Neural cell (in vitro differentiated cells): ENCODE measurements around the gene C6orf141. TPM values are rescaled to one million over a fixed set of nuclear protein-coding genes. Genes with fewer than 3 reads are reported as not detected.
"Not testable (repeated sequence)": the region's sequence is repeated elsewhere in the genome, so short reads cannot be mapped to it uniquely, and the experiment has no call there.

ENCODE experiments used
- H2AFZ ChIP-seq: fragments of 200-600, 300-800 bp; sonication (generic), shearing (Covaris generic); 2 replicates; pipeline ENCODE4 v1.6.0; 2014; ENCODE audit warnings: low read depth, mild to moderate bottlenecking, antibody characterized with exemption, low read length, moderate library complexity
- H3F3A ChIP-seq: fragments of 200-600 bp; shearing (Covaris generic); 2 replicates; pipeline ENCODE4 v1.6.1; 2016; ENCODE audit warnings: mild to moderate bottlenecking, moderate library complexity, mixed read lengths, antibody characterized with exemption, low read length; ENCODE audit not compliant: insufficient read depth, poor library complexity, severe bottlenecking
- H3K27ac ChIP-seq: fragments of 200-600, 300-800 bp; sonication (generic), shearing (Covaris generic); 2 replicates; pipeline ENCODE4 v1.5.1; 2014; ENCODE audit warnings: mild to moderate bottlenecking, low read length, moderate library complexity
- H3K27me3 ChIP-seq: fragments of 300-800, 200-600 bp; sonication (generic), shearing (Covaris generic); 2 replicates; pipeline ENCODE4 v1.6.0; 2014; ENCODE audit warnings: mild to moderate bottlenecking, low read depth, low read length, moderate library complexity; ENCODE audit not compliant: insufficient read depth
- H3K36me3 ChIP-seq: fragments of 300-800, 200-600 bp; sonication (generic), shearing (Covaris generic); 2 replicates; pipeline ENCODE4 v1.5.1; 2014; ENCODE audit warnings: mild to moderate bottlenecking, antibody characterized with exemption, low read length, moderate library complexity; ENCODE audit not compliant: insufficient read depth
- H3K4me2 ChIP-seq: fragments of 300-800, 200-600 bp; sonication (generic), shearing (Covaris generic); 2 replicates; pipeline ENCODE4 v1.6.0; 2014; ENCODE audit warnings: mild to moderate bottlenecking, low read length
- H3K4me3 ChIP-seq: fragments of 300-800, 200-600 bp; sonication (generic), shearing (Covaris generic); 2 replicates; pipeline ENCODE4 v1.5.1; 2014; ENCODE audit warnings: mild to moderate bottlenecking, low read length, moderate library complexity
- H3K79me2 ChIP-seq: fragments of 200-600 bp; shearing (Covaris generic); replicated peaks from 2 replicates; pipeline ENCODE4 v1.6.0; 2014; ENCODE audit warnings: mild to moderate bottlenecking, low read length, moderate library complexity; ENCODE audit not compliant: insufficient read depth
- H3K9ac ChIP-seq: fragments of 300-800, 200-600 bp; sonication (generic), shearing (Covaris generic); 2 replicates; pipeline ENCODE4 v1.6.1; 2016; ENCODE audit warnings: mild to moderate bottlenecking, low read length, mixed read lengths
- H3K9me2 ChIP-seq: fragments of 200-600 bp; shearing (Covaris generic); 2 replicates; pipeline ENCODE4 v1.6.1; 2016; ENCODE audit warnings: mild to moderate bottlenecking, low read length, mixed read lengths; ENCODE audit not compliant: insufficient read depth
- H3K9me3 ChIP-seq: fragments of 200-600, 300-800 bp; sonication (generic), shearing (Covaris generic); 2 replicates; pipeline ENCODE4 v1.6.1; 2016; ENCODE audit warnings: mild to moderate bottlenecking, mixed run types, low read length, moderate library complexity, mixed read lengths
- H4K20me1 ChIP-seq: fragments of 200-600 bp; shearing (Covaris generic); 2 replicates; pipeline ENCODE4 v1.6.1; 2016; ENCODE audit warnings: mild to moderate bottlenecking, mixed run types; ENCODE audit not compliant: insufficient read depth
- polyA plus RNA-seq: library from polyadenylated mRNA; depleted of rRNA; stranded (reverse); fragments of >200 nt; gene quantifications from 2 replicates; pipeline ENCODE4 v1.2.3, GENCODE V29; 2014

C6orf141 gene
- polyA plus RNA-seq, 1 donor from 2014 or later, result not detected

GRCh38 chr6:49587262-49587661 is 36.8 kb downstream of the C6orf141 start:
- not testable (repeated sequence) for H3F3A ChIP-seq, H3K9me2 ChIP-seq, H3K27ac ChIP-seq, H3K4me3 ChIP-seq, H3K27me3 ChIP-seq, H2AFZ ChIP-seq, H3K4me2 ChIP-seq, H3K36me3 ChIP-seq, H3K9ac ChIP-seq, H3K9me3 ChIP-seq, H4K20me1 ChIP-seq, H3K79me2 ChIP-seq

Other genes starting within 250 kb of the C6orf141 start
- gene MMUT, start 87.4 kb upstream of the C6orf141 start, polyA plus RNA-seq, result 24.0 and 27.6 TPM in 2 replicates
- gene CENPQ, start 87.3 kb upstream of the C6orf141 start, polyA plus RNA-seq, result 5.3 and 8.8 TPM in 2 replicates
- not detected in 2 replicates for gene GLYATL3, start 50.7 kb upstream of the C6orf141 start, polyA plus RNA-seq
- not detected in 2 replicates for gene RHAG, start 86.2 kb downstream of the C6orf141 start, polyA plus RNA-seq
- gene CRISP2, start 162.9 kb downstream of the C6orf141 start, polyA plus RNA-seq, result not detected in 2 replicates
- not detected in 2 replicates for gene CRISP3, start 193.7 kb downstream of the C6orf141 start, polyA plus RNA-seq
- gene PGK2, start 236.6 kb downstream of the C6orf141 start, polyA plus RNA-seq, result not detected in 2 replicates